ENCODE measurements around the gene SPATS2L.

SPATS2L gene

GRCh38 chr2:200306196-200306930 is at the start of gene SPATS2L (continued):
- TF ChIP-seq ZNF398 (tag by site-specific recombination; IDR thresholded peaks at IDR 0.05) (peak; percentile 86), KLF8 (tag by site-specific recombination; IDR thresholded peaks at IDR 0.05) (peak; percentile 78), KLF1 (tag by site-specific recombination; IDR thresholded peaks at IDR 0.05) (peak; percentile 83), ZNF639 (tag by site-specific recombination; IDR thresholded peaks at IDR 0.05) (no peak; the same call in 1 of the 2 replicates)

- no peak for TF ChIP-seq EGR2 (tag by site-specific recombination; IDR thresholded peaks at IDR 0.05; ENCODE audit: low read depth)
- TF ChIP-seq ZNF16 (tag by site-specific recombination; IDR thresholded peaks at IDR 0.05; ENCODE audit: low read depth), result no peak
- no peak for TF ChIP-seq YY1 (tag by site-specific recombination; IDR thresholded peaks at IDR 0.05)
- TF ChIP-seq OVOL3 (tag by site-specific recombination; IDR thresholded peaks at IDR 0.05), result no peak
- POLR2A ChIA-PET, result no interaction called here
- CTCF ChIA-PET, result no interaction called here
These were observed 48.9 kb upstream of the SPATS2L start for GRCh38 chr2:200257570-200257969.

GRCh38 chr2:200258081-200258480 is 48.4 kb upstream of the SPATS2L start:
- POLR2A ChIA-PET, result no interaction called here
- no peaks in the 10 kb centered on the region for H3K36me3 ChIP-seq (ENCODE audit: control insufficient read depth in 2 of 2, insufficient read depth in 1 of 2, low read length in 2 of 2)
- no peak overlapping the region for H3K4me3 ChIP-seq (ENCODE audit: low read depth, low read length)
- CTCF ChIA-PET, result no interaction called here
- TF ChIP-seq ZSCAN30 (tag by site-specific recombination; IDR thresholded peaks at IDR 0.05) (no peak), HOXC10 (CRISPR knock-in tag; IDR thresholded peaks at IDR 0.05) (no peak), ZFP41 (tag by site-specific recombination; IDR thresholded peaks at IDR 0.05; ENCODE audit: borderline replicate concordance) (no peak), ZNF513 (tag by site-specific recombination; IDR thresholded peaks at IDR 0.05) (no peak), ZXDB (tag by site-specific recombination; IDR thresholded peaks at IDR 0.05) (no peak), ZNF560 (tag by site-specific recombination; IDR thresholded peaks at IDR 0.05; ENCODE audit: borderline replicate concordance) (no peak), ZNF624 (tag by site-specific recombination; IDR thresholded peaks at IDR 0.05) (no peak), ZNF354C (tag by site-specific recombination; IDR thresholded peaks at IDR 0.05; ENCODE audit: borderline replicate concordance, low read depth) (no peak), ZNF677 (tag by site-specific recombination; IDR thresholded peaks at IDR 0.05) (no peak), KLF10 (tag by site-specific recombination; IDR thresholded peaks at IDR 0.05) (no peak), ZNF747 (tag by site-specific recombination; IDR thresholded peaks at IDR 0.05) (no peak)
- H3K9me3 ChIP-seq (ENCODE audit: control insufficient read depth, insufficient read depth, low read depth, low read length), result no peaks in the 10 kb centered on the region
- H3K4me1 ChIP-seq (ENCODE audit: control insufficient read depth, insufficient read depth, low read length), result no peaks in the 10 kb centered on the region
- H3K27ac ChIP-seq (ENCODE audit: extremely low read depth, low read depth, low read length), result no peak overlapping the region

More at GRCh38 chr2:200257570-200257969, 48.9 kb upstream of the SPATS2L start:
- no peaks in the 10 kb centered on the region for H3K9me3 ChIP-seq (ENCODE audit: control insufficient read depth, insufficient read depth, low read depth, low read length)
- no peak overlapping the region for H3K4me3 ChIP-seq (ENCODE audit: low read depth, low read length)
- no peaks in the 10 kb centered on the region for H3K4me1 ChIP-seq (ENCODE audit: control insufficient read depth, insufficient read depth, low read length)
- no peaks in the 10 kb centered on the region for H3K36me3 ChIP-seq (ENCODE audit: control insufficient read depth in 2 of 2, insufficient read depth in 1 of 2, low read length in 2 of 2)
- H3K27ac ChIP-seq (ENCODE audit: extremely low read depth, low read depth, low read length), result no peak overlapping the region

Data from HEK293 (cell line).